HepG2 (cell line): ENCODE data around the gene WRAP73. TPM values are rescaled to one million over a fixed set of nuclear protein-coding genes. Genes with fewer than 3 reads are reported as not detected.

Experiments used
- ARHGAP35 ChIP-seq: sonication (generic); formaldehyde crosslinking; IDR thresholded peaks from 2 replicates; pipeline ENCODE4 v1.9.0; 2022; ENCODE audit warnings: mild to moderate bottlenecking, inconsistent platforms, moderate library complexity, missing genetic modification reagents, borderline replicate concordance
- IRX3 ChIP-seq: sonication (generic); formaldehyde crosslinking; IDR thresholded peaks from 2 replicates; pipeline ENCODE4 v1.8.1; 2023; ENCODE audit warnings: mild to moderate bottlenecking, low read depth, missing genetic modification reagents, borderline replicate concordance
- JUNB ChIP-seq: sonication (generic); formaldehyde crosslinking; IDR thresholded peaks from 2 replicates; pipeline ENCODE4 v1.8.0; 2022; ENCODE audit warnings: missing genetic modification reagents, mild to moderate bottlenecking, borderline replicate concordance
- KAT2B ChIP-seq: fragments of 150-350 bp; IDR thresholded peaks from 2 replicates; pipeline ENCODE4 v1.6.1; 2014; ENCODE audit warnings: low read depth, low read length, borderline replicate concordance
- MYPOP ChIP-seq: sonication (generic); formaldehyde crosslinking; IDR thresholded peaks from 2 replicates; pipeline ENCODE4 v1.8.1; 2023; ENCODE audit warnings: mild to moderate bottlenecking, moderate library complexity, missing genetic modification reagents
- NAIF1 ChIP-seq: sonication (generic); formaldehyde crosslinking; IDR thresholded peaks from 2 replicates; pipeline ENCODE4 v1.5.0; 2020; ENCODE audit warnings: mild to moderate bottlenecking, missing genetic modification reagents, borderline replicate concordance
- NFYB ChIP-seq: sonication (generic); formaldehyde crosslinking; IDR thresholded peaks from 2 replicates; pipeline ENCODE4 v1.4.0; 2020; ENCODE audit warnings: missing genetic modification reagents
- NPAS2 ChIP-seq: sonication (generic); formaldehyde crosslinking; IDR thresholded peaks from 2 replicates; pipeline ENCODE4 v1.8.0; 2022; ENCODE audit warnings: mild to moderate bottlenecking, missing genetic modification reagents, borderline replicate concordance
- NR1H2 ChIP-seq: sonication (generic); formaldehyde crosslinking; IDR thresholded peaks from 2 replicates; pipeline ENCODE4 v1.8.1; 2022; ENCODE audit warnings: low read depth, missing genetic modification reagents, borderline replicate concordance
- POGZ ChIP-seq: sonication (generic); formaldehyde crosslinking; IDR thresholded peaks from 2 replicates; pipeline ENCODE4 v1.4.0; 2020; ENCODE audit warnings: mild to moderate bottlenecking, missing genetic modification reagents
- PTBP1 ChIP-seq: fragments of 200-400 bp; formaldehyde crosslinking; IDR thresholded peaks from 2 replicates; pipeline ENCODE4 v1.6.1; 2018; ENCODE audit warnings: low read length, low read depth; ENCODE audit not compliant: poor library complexity, severe bottlenecking
- RERE ChIP-seq: IDR thresholded peaks from 2 replicates; pipeline ENCODE4 v1.6.1; 2016; ENCODE audit warnings: low read depth, missing genetic modification reagents, missing compliant biosample characterization
- SATB2 ChIP-seq: sonication (generic); formaldehyde crosslinking; IDR thresholded peaks from 2 replicates; pipeline ENCODE4 v1.5.0; 2020; ENCODE audit warnings: missing genetic modification reagents
- ZFYVE20 ChIP-seq: sonication (generic); formaldehyde crosslinking; IDR thresholded peaks from 2 replicates; pipeline ENCODE4 v1.8.0; 2023; ENCODE audit warnings: low read depth, mild to moderate bottlenecking, moderate library complexity, missing genetic modification reagents, borderline replicate concordance
- ZKSCAN1 ChIP-seq: fragments of 150-350 bp; IDR thresholded peaks from 2 replicates; pipeline ENCODE4 v1.6.1; 2014; ENCODE audit warnings: low read length
- ZKSCAN5 ChIP-seq: sonication (generic); formaldehyde crosslinking; IDR thresholded peaks from 2 replicates; pipeline ENCODE4 v1.5.1; 2020; ENCODE audit warnings: mild to moderate bottlenecking, missing genetic modification reagents
- ZNF274 ChIP-seq: sonication (generic); formaldehyde crosslinking; IDR thresholded peaks from 2 replicates; pipeline ENCODE4 v1.5.1; 2020; ENCODE audit warnings: mild to moderate bottlenecking, missing genetic modification reagents
- ZNF275 ChIP-seq: sonication (generic); formaldehyde crosslinking; IDR thresholded peaks from 2 replicates; pipeline ENCODE4 v1.8.0; 2022; ENCODE audit warnings: missing genetic modification reagents, mild to moderate bottlenecking, inconsistent platforms, borderline replicate concordance
- ZNF335 ChIP-seq: sonication (generic); formaldehyde crosslinking; IDR thresholded peaks from 2 replicates; pipeline ENCODE4 v1.4.0; 2020; ENCODE audit warnings: missing genetic modification reagents
- ZNF589 ChIP-seq: sonication (generic); formaldehyde crosslinking; conservative IDR thresholded peaks from 2 replicates; pipeline ENCODE4 v1.8.0; 2022; ENCODE audit warnings: mild to moderate bottlenecking, moderate library complexity, missing genetic modification reagents
- ZNF839 ChIP-seq: sonication (generic); formaldehyde crosslinking; IDR thresholded peaks from 2 replicates; pipeline ENCODE4 v1.4.0; 2020; ENCODE audit warnings: missing genetic modification reagents, mild to moderate bottlenecking, borderline replicate concordance
- ZSCAN12 ChIP-seq: sonication (generic); formaldehyde crosslinking; IDR thresholded peaks from 2 replicates; pipeline ENCODE4 v1.9.0; 2021; ENCODE audit warnings: mild to moderate bottlenecking, missing genetic modification reagents
- polyA plus RNA-seq, 8 experiments: library from polyadenylated mRNA; depleted of rRNA in 3 of 8; stranded (reverse) in 7 of 8; unstranded in 1 of 8; fragments of >200 nt; fragmentation: Illumina TruSeq in 4 of 8; extraction: Trizol in 4 of 8; gene quantifications; 2 replicates each; pipeline versions ENCODE4 v1.2.1 to v1.2.3, GENCODE V29; 2011 to 2016; ENCODE audit warnings: low read depth in 4 of 8, missing spikeins in 1 of 8, mixed read lengths in 1 of 8; ENCODE audit not compliant: insufficient read depth in 1 of 8
- total RNA-seq, 5 experiments: library from RNA; depleted of rRNA; stranded (reverse); fragments of >200 nt; fragmentation: Illumina TruSeq; extraction: Trizol; gene quantifications; 2 replicates each; pipeline ENCODE4 v1.2.3, GENCODE V29; 2016; ENCODE audit warnings: low read depth in 1 of 5

The WRAP73 gene
- total and polyA plus RNA-seq, 2 of the 13 experiments (the other 11 are each of a cell fraction or from before 2014, with no cell fraction given) = 18.1 to 40.4 TPM

GRCh38 chr1:3625151-3625907 is 24.6 kb downstream of the WRAP73 start (continued):
- TF ChIP-seq PTBP1 (no peak), NAIF1 (CRISPR knock-in tag) (no peak), NPAS2 (CRISPR knock-in tag) (no peak), ZKSCAN5 (CRISPR knock-in tag) (no peak), RERE (CRISPR knock-in tag) (no peak), ZFYVE20 (CRISPR knock-in tag) (no peak), SATB2 (CRISPR knock-in tag) (no peak), ARHGAP35 (CRISPR knock-in tag) (peak; percentile 76; the same call in 1 of the 2 replicates), ZNF274 (CRISPR knock-in tag) (peak; percentile 51; the same call in 1 of the 2 replicates), ZNF275 (CRISPR knock-in tag) (no peak), POGZ (peak; percentile 39; the same call in 1 of the 2 replicates), ZNF839 (CRISPR knock-in tag) (peak; percentile 77; the same call in 1 of the 2 replicates), KAT2B (no peak), ZSCAN12 (CRISPR knock-in tag) (no peak), IRX3 (CRISPR knock-in tag) (0 out of 2 replicates have a peak, but pooled peaks have one; percentile 42), MYPOP (CRISPR knock-in tag) (peak; percentile 68; the same call in 1 of the 2 replicates), ZKSCAN1 (no peak), NR1H2 (CRISPR knock-in tag) (no peak), NFYB (CRISPR knock-in tag) (no peak; the same call in 1 of the 2 replicates), ZNF335 (CRISPR knock-in tag) (no peak), ZNF589 (CRISPR knock-in tag) (0 out of 2 replicates have a peak, but pooled peaks have one; percentile 43), JUNB (CRISPR knock-in tag) (0 out of 2 replicates have a peak, but pooled peaks have one; percentile 12)
